Fibroblast of mammary gland (primary cell): ENCODE measurements around the gene STPG4.

Experiments used
- DNase-seq: peaks from one replicate; pipeline ENCODE4 v3.0.0-alpha.2; 2010; ENCODE audit warnings: low read depth
- H3K4me3 ChIP-seq: 2 replicates; pipeline ENCODE4 v1.5.1; 2011; ENCODE audit warnings: low read depth, mild to moderate bottlenecking, low read length, moderate library complexity; ENCODE audit not compliant: control insufficient read depth
- TF ChIP-seq, protein P1 (sequence below): conservative IDR thresholded peaks from 2 replicates; pipeline ENCODE4 v1.5.1; 2011; ENCODE audit warnings: low read depth, low read length, inconsistent platforms; ENCODE audit not compliant: control insufficient read depth, insufficient read depth

The STPG4 gene

DNA sequence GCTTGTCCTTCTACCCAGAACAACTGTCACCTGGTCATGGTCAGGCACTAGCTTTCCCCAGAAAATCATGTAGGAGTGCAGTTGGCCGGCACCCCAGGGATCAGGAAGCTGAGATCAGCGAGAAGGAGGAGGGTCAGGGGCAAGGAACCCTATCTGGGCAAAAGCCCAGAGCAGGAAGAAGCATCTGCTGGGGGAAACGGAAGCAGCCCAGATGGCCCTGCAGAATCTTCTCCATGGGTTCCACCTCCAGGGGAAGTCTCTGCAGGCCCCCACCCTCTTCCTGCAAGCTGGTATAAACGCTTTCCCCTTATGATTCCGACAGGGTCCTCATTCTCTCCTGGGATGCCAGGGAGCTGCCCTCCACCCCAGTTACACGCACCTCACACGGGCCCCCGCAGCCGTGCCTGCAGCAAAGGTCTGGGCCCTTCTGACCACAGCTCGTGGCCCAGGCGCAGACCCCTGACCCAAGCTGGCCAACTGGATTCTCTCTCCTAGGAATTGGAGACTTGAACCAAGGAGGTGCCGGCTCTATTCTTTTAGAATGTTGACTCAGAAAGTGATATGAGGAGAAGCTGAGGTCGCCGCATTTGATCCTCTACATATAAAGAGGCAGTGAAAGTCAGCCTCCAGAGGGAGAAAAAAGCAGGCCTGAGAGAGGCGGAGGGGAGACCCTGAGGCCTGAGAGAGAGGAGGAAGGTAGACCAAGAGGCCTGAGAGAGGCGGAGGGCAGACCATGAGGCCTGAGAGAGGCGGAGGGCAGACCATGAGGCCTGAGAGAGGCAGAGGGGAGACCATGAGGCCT, 71.0 kb downstream of the STPG4 start:
- TF ChIP-seq, protein P1, sequence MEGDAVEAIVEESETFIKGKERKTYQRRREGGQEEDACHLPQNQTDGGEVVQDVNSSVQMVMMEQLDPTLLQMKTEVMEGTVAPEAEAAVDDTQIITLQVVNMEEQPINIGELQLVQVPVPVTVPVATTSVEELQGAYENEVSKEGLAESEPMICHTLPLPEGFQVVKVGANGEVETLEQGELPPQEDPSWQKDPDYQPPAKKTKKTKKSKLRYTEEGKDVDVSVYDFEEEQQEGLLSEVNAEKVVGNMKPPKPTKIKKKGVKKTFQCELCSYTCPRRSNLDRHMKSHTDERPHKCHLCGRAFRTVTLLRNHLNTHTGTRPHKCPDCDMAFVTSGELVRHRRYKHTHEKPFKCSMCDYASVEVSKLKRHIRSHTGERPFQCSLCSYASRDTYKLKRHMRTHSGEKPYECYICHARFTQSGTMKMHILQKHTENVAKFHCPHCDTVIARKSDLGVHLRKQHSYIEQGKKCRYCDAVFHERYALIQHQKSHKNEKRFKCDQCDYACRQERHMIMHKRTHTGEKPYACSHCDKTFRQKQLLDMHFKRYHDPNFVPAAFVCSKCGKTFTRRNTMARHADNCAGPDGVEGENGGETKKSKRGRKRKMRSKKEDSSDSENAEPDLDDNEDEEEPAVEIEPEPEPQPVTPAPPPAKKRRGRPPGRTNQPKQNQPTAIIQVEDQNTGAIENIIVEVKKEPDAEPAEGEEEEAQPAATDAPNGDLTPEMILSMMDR: no peak
- peak; percentile 62 for DNase-seq

DNA sequence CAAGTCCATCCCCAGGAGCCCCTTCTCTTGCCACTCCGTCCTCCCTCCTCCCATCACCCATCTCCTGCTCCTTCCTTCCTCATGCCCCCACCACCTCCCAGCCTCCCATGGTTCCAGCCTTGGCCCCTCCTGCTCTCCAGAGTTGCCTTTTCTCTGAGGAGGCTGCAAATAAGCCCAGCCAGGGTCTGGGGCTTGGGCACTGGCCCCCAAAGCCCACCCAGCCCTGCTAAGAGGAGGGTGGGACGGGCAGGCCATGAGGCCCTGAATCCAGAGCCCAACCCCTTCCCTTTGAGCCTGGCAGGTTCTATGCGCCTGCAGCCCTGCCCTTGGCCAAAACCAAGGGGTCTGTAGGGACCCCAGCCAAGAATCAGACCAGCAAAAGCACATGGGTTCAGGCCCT, 71.6 kb downstream of the STPG4 start:
- no peak overlapping the region for H3K4me3 ChIP-seq
- TF ChIP-seq, protein P1: no peak
- DNase-seq: no peak

More for the DNA sequence above, 71.0 kb downstream of the STPG4 start:
- no peak overlapping the region for H3K4me3 ChIP-seq

DNA sequence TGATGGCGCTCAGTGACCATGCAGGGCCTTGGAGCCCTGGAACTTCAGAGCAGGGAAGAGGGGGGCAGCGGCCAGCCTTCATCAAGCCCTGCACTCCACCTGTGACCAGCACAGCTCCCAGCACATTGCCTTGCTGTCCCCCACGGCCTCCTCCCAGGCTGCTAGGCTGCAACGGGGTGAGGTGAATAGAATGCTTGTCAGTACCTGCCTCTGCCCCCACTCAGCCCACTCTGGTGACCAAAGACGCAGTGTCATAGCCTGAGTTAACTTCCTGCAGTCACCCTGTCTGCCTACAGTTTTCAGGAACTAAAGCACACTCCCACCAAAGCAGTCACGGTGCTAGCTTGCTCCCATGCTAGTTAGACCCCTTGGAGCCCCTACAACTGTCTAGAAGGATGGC, 72.1 kb downstream of the STPG4 start:
- no peak overlapping the region for H3K4me3 ChIP-seq
- TF ChIP-seq, protein P1: no peak
- no peak for DNase-seq

DNA sequence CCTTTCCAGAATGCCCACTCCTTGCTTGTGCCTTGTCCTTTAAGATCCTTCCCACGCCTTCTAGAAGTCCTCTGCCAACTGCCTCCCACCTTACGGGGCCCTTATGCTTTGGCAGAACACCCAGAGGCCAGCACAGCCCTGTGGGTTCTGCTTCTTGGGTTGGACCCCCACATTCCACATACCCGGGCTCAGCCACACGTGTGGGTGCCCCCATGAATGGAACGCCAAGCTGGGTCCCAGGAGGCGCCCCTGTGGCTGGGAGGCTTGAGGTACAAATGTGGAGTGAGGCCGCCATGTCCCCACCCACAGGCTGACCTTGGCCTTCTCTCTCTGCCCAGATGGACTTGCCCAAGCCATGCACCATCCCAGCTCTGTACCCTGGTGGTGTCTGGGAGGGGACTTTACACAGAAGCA, 74.2 kb downstream of the STPG4 start:
- DNase-seq: no peak
- TF ChIP-seq, protein P1: no peak
- H3K4me3 ChIP-seq: no peak overlapping the region

DNA sequence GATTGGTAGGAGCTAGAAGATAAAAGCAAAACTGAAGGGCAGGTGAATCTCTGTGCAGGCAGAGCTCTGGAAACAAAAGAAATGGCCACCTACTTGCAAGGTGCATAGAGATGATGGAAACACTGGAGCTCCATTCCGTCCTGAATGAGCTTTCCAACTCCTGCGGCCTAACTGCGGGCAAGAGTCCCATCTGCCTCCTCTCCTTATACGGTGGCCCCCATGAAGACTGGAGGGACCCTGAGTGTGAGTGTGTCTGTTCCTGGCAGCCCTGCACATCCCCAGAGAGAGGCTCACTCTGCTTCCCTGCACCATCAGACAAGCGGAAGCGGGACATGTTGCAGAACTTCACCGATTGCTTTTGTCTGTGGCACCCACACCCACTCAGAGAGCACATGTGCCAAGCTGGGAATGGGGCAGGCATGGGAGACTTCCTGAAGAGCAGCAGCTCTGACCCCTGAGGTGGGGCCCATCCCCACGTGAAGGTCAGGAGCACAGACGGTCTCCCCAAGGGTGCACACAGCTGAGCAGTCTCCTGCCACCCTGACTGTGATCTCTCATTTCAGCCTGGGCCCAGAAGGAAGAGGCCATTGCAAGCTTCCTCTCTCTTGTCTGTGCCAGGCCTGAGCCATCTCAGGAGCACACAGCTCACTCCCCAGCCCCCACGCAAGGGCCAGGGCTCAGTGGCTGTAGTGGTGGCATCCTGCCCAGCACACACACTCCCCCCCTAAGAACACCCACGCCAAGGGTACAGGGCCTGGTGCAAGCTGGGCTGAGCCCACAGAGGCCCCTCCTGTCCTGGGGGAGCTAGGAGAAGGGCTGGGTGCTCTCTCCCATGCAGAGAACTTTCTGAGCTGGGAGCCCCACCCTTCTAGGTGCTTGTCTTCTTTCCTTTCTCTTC, 75.3 kb downstream of the STPG4 start:
- no peak for DNase-seq
- H3K4me3 ChIP-seq: no peak overlapping the region
- TF ChIP-seq, protein P1: no peak

DNA sequence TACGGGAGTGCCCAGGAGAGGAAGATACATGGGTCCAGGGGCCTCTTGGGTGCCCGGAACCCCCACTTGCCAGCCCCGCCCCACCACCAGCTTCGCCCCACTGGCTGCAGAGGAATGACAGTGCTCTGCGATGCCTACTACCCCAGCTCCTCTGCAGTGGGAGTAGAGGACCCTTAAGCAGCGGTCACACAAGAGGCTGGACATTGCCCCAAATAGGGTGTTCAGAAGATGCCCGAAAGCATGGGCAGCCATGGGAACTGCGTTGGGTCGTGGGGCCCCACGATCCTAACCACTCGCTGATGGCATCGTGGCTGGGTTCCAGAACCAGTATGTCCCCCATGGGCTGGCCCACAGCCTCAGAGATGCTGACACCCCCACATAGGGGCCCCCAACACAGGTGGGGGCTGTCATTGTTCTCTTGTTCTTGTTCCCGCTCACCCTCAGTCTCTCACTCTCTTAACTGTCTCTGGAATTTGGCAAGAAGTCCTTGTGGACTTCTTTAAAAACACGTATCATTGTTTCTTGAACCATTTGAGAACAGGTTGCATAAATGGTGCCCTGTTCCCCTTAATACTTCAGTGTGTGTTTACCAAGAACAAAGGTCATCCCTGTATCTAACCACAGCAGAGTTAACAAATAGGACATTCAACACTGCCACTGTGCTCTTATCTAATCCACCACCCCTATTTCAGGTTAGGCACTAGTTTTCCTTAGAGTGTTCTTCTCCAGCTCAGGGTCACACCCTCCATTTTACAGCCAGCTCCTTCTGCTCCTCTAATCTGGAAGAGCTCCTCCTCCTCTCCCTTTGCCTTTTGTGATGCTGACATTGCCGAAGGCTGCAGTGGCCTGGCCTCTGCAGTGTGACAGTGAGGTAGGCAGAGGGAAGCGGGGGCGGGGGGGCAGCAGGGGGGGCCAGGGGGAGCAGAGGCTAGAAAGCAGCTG, 76.3 kb downstream of the STPG4 start:
- TF ChIP-seq, protein P1: no peak
- H3K4me3 ChIP-seq: no peak overlapping the region
- DNase-seq: no peak
